H1 (cell line): Measurements from ENCODE around the gene BSPRY. TPM values are rescaled to one million over a fixed set of nuclear protein-coding genes. Genes with fewer than 3 reads are reported as not detected.

Experiments used
- CTCF ChIA-PET: fragments of 300-600 bp; sonication (Branson Sonifier 250); formaldehyde crosslinking; loops from one replicate; lab custom pipeline; 2021; ENCODE audit not compliant: partially characterized antibody; lab: Charles Lee
- POLR2A ChIA-PET: fragments of 300-600 bp; sonication (Branson Sonifier 250); formaldehyde crosslinking; loops from one replicate; lab custom pipeline; 2021; ENCODE audit warnings: inconsistent platforms; ENCODE audit not compliant: partially characterized antibody; lab: Charles Lee
- DNase-seq, 2 experiments: peaks; one replicate each; pipeline versions ENCODE4 v3.0.0 to v3.0.0-alpha.2; 2010 to 2022; ENCODE audit warnings: low spot score in 2 of 2, low read depth in 1 of 2, mixed read lengths in 1 of 2
- FAIRE-seq: peaks from 2 replicates; lab custom pipeline; 2011; peaks lifted over from hg19 to GRCh38; lab: Jason Lieb, UNC
- H2AFZ ChIP-seq: 2 replicates; pipeline ENCODE4 v1.8.1; 2012; ENCODE audit warnings: low read length, inconsistent platforms
- H2AK5ac ChIP-seq: 2 replicates; pipeline ENCODE4 v1.6.1; 2013; ENCODE audit warnings: low read depth, low read length
- H2BK120ac ChIP-seq: replicated peaks from 2 replicates; pipeline ENCODE3; 2013; ENCODE audit warnings: low read depth, low read length, inconsistent platforms
- H2BK12ac ChIP-seq: 2 replicates; pipeline ENCODE4 v1.6.1; 2013; ENCODE audit warnings: low read depth, low read length
- H2BK15ac ChIP-seq: 2 replicates; pipeline ENCODE4 v1.6.1; 2013; ENCODE audit warnings: low read length
- H2BK20ac ChIP-seq: 2 replicates; pipeline ENCODE4 v1.6.1; 2013; ENCODE audit warnings: low read length
- H2BK5ac ChIP-seq: 2 replicates; pipeline ENCODE4 v1.6.1; 2013; ENCODE audit warnings: low read depth, low read length
- H3K14ac ChIP-seq: 2 replicates; pipeline ENCODE4 v1.6.1; 2013; ENCODE audit warnings: inconsistent platforms; ENCODE audit not compliant: insufficient read length
- H3K18ac ChIP-seq: 2 replicates; pipeline ENCODE4 v1.6.1; 2013; ENCODE audit warnings: low read length; ENCODE audit errors: extremely low read depth
- H3K23ac ChIP-seq: 2 replicates; pipeline ENCODE4 v1.6.1; 2013; ENCODE audit warnings: inconsistent platforms; ENCODE audit not compliant: insufficient read length
- H3K23me2 ChIP-seq: 2 replicates; pipeline ENCODE4 v1.6.1; 2013; ENCODE audit warnings: low read depth, low read length
- H3K27ac ChIP-seq: 2 replicates; pipeline ENCODE4 v1.6.1; 2011; ENCODE audit warnings: low read depth, low read length, inconsistent platforms
- H3K27me3 ChIP-seq, 4 experiments: replicated peaks in 1 of 4; 1 replicate in 1 of 4; 2 replicates in 3 of 4; pipeline versions ENCODE4 v1.6.1 to v1.8.1; 2011 to 2013; ENCODE audit warnings: low read length in 3 of 4, mild to moderate bottlenecking in 3 of 4, inconsistent platforms in 2 of 4, mixed read lengths in 2 of 4, moderate library complexity in 1 of 4; ENCODE audit not compliant: control insufficient read depth in 3 of 4, insufficient read depth in 3 of 4; ENCODE audit errors: extremely low read depth in 1 of 4
- H3K36me3 ChIP-seq, 4 experiments: 2 replicates each; pipeline versions ENCODE4 v1.6.1 to v1.8.1; 2011 to 2013; ENCODE audit warnings: mild to moderate bottlenecking in 4 of 4, low read length in 3 of 4, moderate library complexity in 2 of 4, control low read depth in 1 of 4, inconsistent platforms in 1 of 4; ENCODE audit not compliant: insufficient read depth in 4 of 4, control insufficient read depth in 2 of 4
- H3K4ac ChIP-seq: replicated peaks from 2 replicates; pipeline ENCODE3; 2013; ENCODE audit warnings: low read length, low read depth, mixed read lengths, inconsistent platforms; ENCODE audit not compliant: insufficient read length
- H3K4me1 ChIP-seq, 4 experiments: replicated peaks in 1 of 4; 1 replicate in 1 of 4; 2 replicates in 3 of 4; pipeline versions ENCODE4 v1.6.1 to v1.8.1; 2011 to 2013; ENCODE audit warnings: low read length in 3 of 4, inconsistent platforms in 2 of 4, mixed read lengths in 1 of 4; ENCODE audit not compliant: insufficient read depth in 4 of 4, control insufficient read depth in 3 of 4
- H3K4me2 ChIP-seq, 2 experiments: 2 replicates each; pipeline versions ENCODE4 v1.6.1 to v1.8.1; 2011 to 2013; ENCODE audit warnings: low read depth in 2 of 2, low read length in 2 of 2, control low read depth in 1 of 2, inconsistent platforms in 1 of 2, mild to moderate bottlenecking in 1 of 2; ENCODE audit not compliant: insufficient read depth in 1 of 2
- H3K4me3 ChIP-seq, 4 experiments: fragments of 200-600, 300-600 bp in 1 of 4; sonication (generic), shearing (Covaris generic), sonication (Bioruptor Twin) in 1 of 4; 2 replicates each; pipeline versions ENCODE4 v1.5.1 to v1.8.1; 2011 to 2016; ENCODE audit warnings: low read length in 4 of 4, low read depth in 3 of 4, control low read depth in 2 of 4, inconsistent platforms in 2 of 4, mild to moderate bottlenecking in 2 of 4, mixed read lengths in 1 of 4, moderate library complexity in 1 of 4; ENCODE audit not compliant: insufficient read depth in 2 of 4; ENCODE audit errors: extremely low read depth in 1 of 4
- H3K56ac ChIP-seq: replicated peaks from 2 replicates; pipeline ENCODE3; 2013; ENCODE audit warnings: low read depth, mild to moderate bottlenecking, mixed read lengths, low read length, inconsistent platforms; ENCODE audit not compliant: insufficient read length
- H3K79me1 ChIP-seq: 2 replicates; pipeline ENCODE4 v1.6.1; 2013; ENCODE audit warnings: low read depth, low read length, control low read depth
- H3K79me2 ChIP-seq, 2 experiments: 2 replicates each; pipeline versions ENCODE4 v1.6.1 to v1.8.1; 2012 to 2013; ENCODE audit warnings: low read length in 2 of 2, mild to moderate bottlenecking in 2 of 2, inconsistent platforms in 1 of 2; ENCODE audit not compliant: insufficient read depth in 2 of 2, control insufficient read depth in 1 of 2
- H3K9ac ChIP-seq, 4 experiments: replicated peaks in 1 of 4; 1 replicate in 1 of 4; 2 replicates in 3 of 4; pipeline versions ENCODE4 v1.6.1 to v1.8.1; 2011 to 2013; ENCODE audit warnings: low read depth in 3 of 4, low read length in 3 of 4, control low read depth in 2 of 4, mild to moderate bottlenecking in 2 of 4, moderate library complexity in 2 of 4, inconsistent platforms in 1 of 4; ENCODE audit errors: extremely low read depth in 1 of 4
- H3K9me3 ChIP-seq, 2 experiments: 2 replicates each; pipeline versions ENCODE4 v1.6.1 to v1.8.1; 2012 to 2013; ENCODE audit warnings: mild to moderate bottlenecking in 2 of 2, moderate library complexity in 2 of 2, control low read depth in 1 of 2, inconsistent platforms in 1 of 2, low read depth in 1 of 2, low read length in 1 of 2, mixed read lengths in 1 of 2; ENCODE audit not compliant: insufficient read depth in 2 of 2
- H4K20me1 ChIP-seq, 2 experiments: replicated peaks in 1 of 2; 2 replicates each; pipeline versions ENCODE3 to v1.8.1; 2011 to 2013; ENCODE audit warnings: inconsistent platforms in 2 of 2, low read length in 2 of 2, mild to moderate bottlenecking in 1 of 2; ENCODE audit not compliant: insufficient read depth in 2 of 2, control insufficient read depth in 1 of 2
- H4K5ac ChIP-seq: 2 replicates; pipeline ENCODE4 v1.6.1; 2013; ENCODE audit warnings: low read length, low read depth, mixed read lengths, inconsistent platforms; ENCODE audit not compliant: insufficient read length
- H4K8ac ChIP-seq: 2 replicates; pipeline ENCODE4 v1.8.0; 2013; ENCODE audit warnings: mild to moderate bottlenecking, moderate library complexity, low read length, inconsistent platforms; ENCODE audit not compliant: insufficient read depth; ENCODE audit errors: extremely low read depth
- H4K91ac ChIP-seq: replicated peaks from 2 replicates; pipeline ENCODE3; 2013; ENCODE audit warnings: low read length, mixed read lengths, inconsistent platforms; ENCODE audit not compliant: insufficient read length
- ASH2L ChIP-seq: fragments of 200-600, 300-600 bp; sonication (generic); IDR thresholded peaks from one replicate; pipeline ENCODE4 v1.7.1; 2017; ENCODE audit warnings: low read length
- ATF2 ChIP-seq: IDR thresholded peaks from 2 replicates; pipeline ENCODE4 v1.6.1; 2012; ENCODE audit warnings: low read length, inconsistent platforms
- CREB1 ChIP-seq: IDR thresholded peaks from 2 replicates; pipeline ENCODE4 v1.6.1; 2012; ENCODE audit warnings: inconsistent platforms
- FOSL1 ChIP-seq: IDR thresholded peaks from 2 replicates; pipeline ENCODE4 v1.6.1; 2011; ENCODE audit warnings: mild to moderate bottlenecking, low read depth, low read length, moderate library complexity; ENCODE audit not compliant: insufficient read depth
- POLR2AphosphoS5 ChIP-seq: IDR thresholded peaks from 2 replicates; pipeline ENCODE4 v1.6.1; 2011; ENCODE audit warnings: low read depth, low read length
- RBBP5 ChIP-seq: IDR thresholded peaks from 2 replicates; pipeline ENCODE4 v1.7.1; 2012; ENCODE audit warnings: low read depth, mild to moderate bottlenecking, inconsistent platforms, low read length, moderate library complexity, borderline replicate concordance
- SP4 ChIP-seq: IDR thresholded peaks from 2 replicates; pipeline ENCODE4 v1.6.1; 2012; ENCODE audit warnings: low read length, inconsistent platforms
- TBP ChIP-seq: IDR thresholded peaks from 2 replicates; pipeline ENCODE4 v1.6.1; 2011; ENCODE audit warnings: low read depth, low read length, improper control_type of control experiment
- TEAD4 ChIP-seq: IDR thresholded peaks from 2 replicates; pipeline ENCODE4 v1.6.1; 2012; ENCODE audit warnings: low read depth, low read length, inconsistent platforms, mixed read lengths
- USF2 ChIP-seq: IDR thresholded peaks from 2 replicates; pipeline ENCODE4 v1.6.1; 2011; ENCODE audit warnings: low read length, improper control_type of control experiment
- WGBS, 2 experiments: shearing (Covaris generic) in 1 of 2; methylation state at CpG; one replicate each; pipeline versions ENCODE4 v1.1.6 to v1.1.7; 2013 to 2015; ENCODE audit warnings: low lambda C conversion rate in 2 of 2, mixed read lengths in 2 of 2, inconsistent platforms in 1 of 2, low coverage in 1 of 2, missing lambda C conversion rate in 1 of 2; ENCODE audit not compliant: insufficient replicate concordance in 2 of 2, insufficient coverage in 1 of 2, insufficient read length in 1 of 2; ENCODE audit errors: extremely low coverage in 1 of 2, missing lambda C conversion rate in 1 of 2; 5-methylcytosine and 5-hydroxymethylcytosine counted together
- polyA plus RNA-seq, 7 experiments: library from polyadenylated mRNA; depleted of rRNA in 3 of 7; stranded (reverse) in 5 of 7; unstranded in 2 of 7; fragments of >200 nt in 5 of 7; fragments of 200-250 nt in 2 of 7; gene quantifications; 1 replicate in 5 of 7; 2 replicates in 1 of 7; 4 replicates in 1 of 7; pipeline versions ENCODE4 v1.2.1 to v1.2.3, GENCODE V29; 2011 to 2013; ENCODE audit warnings: missing spikeins in 2 of 7, mixed read lengths in 2 of 7
- total RNA-seq: library from RNA; stranded (reverse); fragmentation: NEBNext Ultra II Directional; extraction: Animal tissue kit (Norgen Biotek cat#: 25700); gene quantifications from 2 replicates; pipeline ENCODE4 v1.2.1, GENCODE V29; 2021

Gene BSPRY
- total and polyA plus RNA-seq, 2 of the 8 experiments (the other 6 are each of a cell fraction or from before 2014, with no cell fraction given), result 5.5 to 10.9 TPM

- no peak overlapping the region for H4K8ac ChIP-seq
- ChIA-PET POLR2A (interaction anchor here (1.5 to 2.1 kb wide), 2 partner anchors 9 to 17 kb away, joined by 3 to 4 read pairs; no protein-coding TSS in a partner anchor), CTCF (interaction anchor here (0.7 to 1.5 kb wide), 6 partner anchors 10 to 268 kb away, joined by 3 to 4 read pairs (median 4); no protein-coding TSS in a partner anchor)
- no peak overlapping the region for H2AK5ac ChIP-seq
- no peaks in the 10 kb centered on the region for H3K9me3 ChIP-seq
- H3K36me3 ChIP-seq, result peaks cover 0 to 12% (median 5%) of the 10 kb centered on the region in 4 experiments; a peak in 5 of 8 replicates
- no peak overlapping the region for H3K4me3 ChIP-seq
- no peaks in the 10 kb centered on the region for H3K23me2 ChIP-seq
- no peak overlapping the region for H2BK20ac ChIP-seq
- no peak overlapping the region for H3K14ac ChIP-seq
- H3K4me1 ChIP-seq, result no peaks in the 10 kb centered on the region
- H2AFZ ChIP-seq, result no peak overlapping the region
- no peak overlapping the region for H3K23ac ChIP-seq
- no peak overlapping the region for H4K91ac ChIP-seq
- H3K4me2 ChIP-seq, result no peak overlapping the region
- DNase-seq, result no peak
- H2BK5ac ChIP-seq, result no peak overlapping the region
- no peaks in the 10 kb centered on the region for H3K79me1 ChIP-seq
- no peak overlapping the region for H3K56ac ChIP-seq
- H3K9ac ChIP-seq, result no peak overlapping the region
- no peak overlapping the region for H3K4ac ChIP-seq
- no peak for FAIRE-seq
- H2BK12ac ChIP-seq, result no peak overlapping the region
- no peak overlapping the region for H2BK120ac ChIP-seq
- no peaks in the 10 kb centered on the region for H3K79me2 ChIP-seq
- H4K20me1 ChIP-seq, result peaks cover 0 to 2% of the 10 kb centered on the region in 2 experiments
- WGBS, 2 experiments, result 71% methylated on average over 7 of the region's 9 CpGs; no CpG with 5 or more reads in 1 of the 2 experiments
- H4K5ac ChIP-seq, result no peak overlapping the region
- H3K18ac ChIP-seq, result no peak overlapping the region
- H3K27me3 ChIP-seq, result no peaks in the 10 kb centered on the region
- no peak overlapping the region for H3K27ac ChIP-seq
- H2BK15ac ChIP-seq, result no peak overlapping the region
- no peak for TF ChIP-seq TBP
- TF ChIP-seq TEAD4, result no peak
- TF ChIP-seq USF2, result no peak
- no peak for TF ChIP-seq ATF2
- TF ChIP-seq FOSL1, result no peak
- TF ChIP-seq ASH2L, result no peak
- no peak for TF ChIP-seq CREB1
- TF ChIP-seq SP4, result no peak
- no peak for TF ChIP-seq RBBP5
- TF ChIP-seq POLR2AphosphoS5, result no peak
These were observed 38.4 kb downstream of the BSPRY start for GRCh38 chr9:113387560-113388230.
